Glomerular visceral epithelial cell (primary cell): ENCODE results near the gene TSR1.

ENCODE experiments used
- DNase-seq: peaks from one replicate; pipeline ENCODE4 v3.0.0-alpha.2; 2016; ENCODE audit errors: extremely low spot score

TSR1 gene

GRCh38 chr17:2336215-2336851, at the start of gene TSR1:
TSS of gene TSR1 (minus strand) at chr17:2336457. CDS start at chr17:2336427, 30 bp downstream.
- DNase-seq, result peak; percentile 89

GRCh38 chr17:2385240-2386210, 49.3 kb upstream of the TSR1 start:
- no peak for DNase-seq

- no peak for DNase-seq
Measured at GRCh38 chr17:2384439-2385127, 48.3 kb upstream of the TSR1 start.

DNA sequence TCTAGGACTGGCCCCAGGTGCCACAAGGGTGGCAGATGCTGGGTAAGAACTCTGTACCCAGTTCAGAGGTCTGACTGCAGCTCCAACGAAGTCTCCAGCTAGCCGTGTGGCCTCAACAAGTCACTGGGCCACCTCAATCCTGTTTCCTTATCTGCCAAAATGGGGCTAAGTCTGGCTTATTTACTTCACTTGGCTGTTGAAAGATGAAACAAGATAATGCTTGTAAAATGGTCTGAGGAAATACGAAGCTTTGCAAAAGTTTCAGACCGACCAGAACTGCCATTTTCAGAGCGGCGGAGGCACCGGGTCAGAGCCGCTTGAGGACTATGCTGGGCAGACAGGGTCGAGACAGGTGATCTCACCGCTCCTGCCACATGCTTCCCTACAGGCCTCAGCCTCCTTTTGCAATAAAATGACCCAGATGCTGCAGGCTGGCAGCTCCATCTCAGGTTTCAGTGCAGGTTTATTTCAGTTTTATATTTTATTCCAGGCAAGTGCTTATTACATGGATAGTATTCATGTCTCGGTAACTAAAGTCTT, 47.4 kb upstream of the TSR1 start:
- DNase-seq, result no peak

- no peak for DNase-seq
Measured at GRCh38 chr17:2380950-2381649, 44.8 kb upstream of the TSR1 start.

- DNase-seq, result no peak
Measured at GRCh38 chr17:2380226-2380922, 44.1 kb upstream of the TSR1 start.

GRCh38 chr17:2379489-2380225, 43.4 kb upstream of the TSR1 start:
- no peak for DNase-seq

DNA sequence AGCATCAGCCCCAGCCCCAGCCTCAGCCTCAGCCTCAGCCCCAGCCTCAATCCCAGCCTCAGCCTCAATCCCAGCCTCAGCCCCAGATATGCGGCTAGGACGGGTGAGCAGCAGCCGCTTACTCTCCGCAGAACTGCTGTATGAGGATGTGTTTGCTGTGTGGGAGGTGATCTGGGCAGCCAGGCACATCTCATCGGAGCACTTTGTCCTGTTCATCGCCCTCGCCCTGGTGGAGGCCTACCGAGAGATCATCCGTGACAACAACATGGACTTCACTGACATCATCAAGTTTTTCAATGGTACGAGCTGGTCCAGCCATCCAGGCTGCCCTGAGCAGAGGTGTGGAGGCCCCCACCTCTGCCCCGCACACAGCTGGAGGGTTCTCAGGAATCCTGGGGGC, 42.6 kb upstream of the TSR1 start:
- no peak for DNase-seq

DNA sequence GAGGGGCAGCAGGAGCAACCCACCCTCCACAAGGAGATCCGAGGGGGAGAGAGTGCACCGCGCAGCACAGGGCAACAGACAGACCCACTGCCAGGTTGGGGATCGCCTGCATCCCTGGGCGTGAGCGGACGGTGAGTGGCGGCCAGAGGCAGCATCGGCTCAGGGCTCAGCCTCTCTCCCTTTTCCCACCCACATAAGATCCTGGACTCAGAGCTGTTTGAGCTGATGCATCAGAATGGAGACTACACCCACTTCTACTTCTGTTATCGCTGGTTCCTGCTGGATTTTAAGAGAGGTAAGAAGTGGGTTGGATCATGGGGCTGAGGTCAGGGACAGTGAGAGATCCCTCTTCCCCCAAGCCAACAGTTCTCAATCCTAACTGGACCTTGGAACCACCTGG, 41.4 kb upstream of the TSR1 start:
- DNase-seq, result no peak

DNA sequence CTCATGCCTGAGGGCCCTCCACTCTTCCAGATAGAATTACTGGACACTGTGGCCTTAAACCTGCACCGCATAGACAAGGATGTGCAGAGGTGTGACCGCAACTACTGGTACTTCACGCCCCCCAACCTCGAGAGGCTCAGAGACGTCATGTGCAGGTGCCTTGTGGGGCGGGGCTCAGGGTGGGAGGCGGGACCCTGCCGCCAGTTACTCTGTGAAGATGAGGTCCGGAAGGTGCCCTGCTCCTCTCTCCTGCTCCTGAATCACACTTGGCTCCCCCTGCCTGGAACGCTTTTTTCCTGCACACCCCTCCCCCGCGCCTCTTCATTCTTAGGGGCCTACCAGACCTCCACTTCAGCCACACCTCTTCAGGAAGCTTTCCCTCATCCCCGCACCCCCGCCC, 39.9 kb upstream of the TSR1 start:
- no peak for DNase-seq

DNA sequence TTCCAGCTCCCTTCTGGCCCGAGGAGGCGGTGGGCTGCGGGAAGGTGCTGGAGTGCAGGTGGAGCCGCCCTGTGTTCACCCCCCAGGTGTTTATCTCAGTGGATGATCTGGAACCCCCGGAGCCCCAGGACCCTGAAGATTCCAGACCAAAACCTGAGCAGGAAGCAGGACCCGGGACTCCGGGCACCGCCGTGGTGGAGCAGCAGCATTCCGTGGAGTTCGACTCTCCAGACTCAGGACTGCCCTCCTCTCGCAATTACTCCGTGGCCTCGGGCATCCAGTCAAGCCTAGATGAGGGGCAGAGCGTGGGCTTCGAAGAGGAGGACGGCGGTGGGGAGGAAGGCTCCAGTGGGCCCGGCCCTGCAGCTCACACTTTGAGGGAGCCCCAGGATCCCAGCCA, 39.1 kb upstream of the TSR1 start:
- DNase-seq, result no peak

DNA sequence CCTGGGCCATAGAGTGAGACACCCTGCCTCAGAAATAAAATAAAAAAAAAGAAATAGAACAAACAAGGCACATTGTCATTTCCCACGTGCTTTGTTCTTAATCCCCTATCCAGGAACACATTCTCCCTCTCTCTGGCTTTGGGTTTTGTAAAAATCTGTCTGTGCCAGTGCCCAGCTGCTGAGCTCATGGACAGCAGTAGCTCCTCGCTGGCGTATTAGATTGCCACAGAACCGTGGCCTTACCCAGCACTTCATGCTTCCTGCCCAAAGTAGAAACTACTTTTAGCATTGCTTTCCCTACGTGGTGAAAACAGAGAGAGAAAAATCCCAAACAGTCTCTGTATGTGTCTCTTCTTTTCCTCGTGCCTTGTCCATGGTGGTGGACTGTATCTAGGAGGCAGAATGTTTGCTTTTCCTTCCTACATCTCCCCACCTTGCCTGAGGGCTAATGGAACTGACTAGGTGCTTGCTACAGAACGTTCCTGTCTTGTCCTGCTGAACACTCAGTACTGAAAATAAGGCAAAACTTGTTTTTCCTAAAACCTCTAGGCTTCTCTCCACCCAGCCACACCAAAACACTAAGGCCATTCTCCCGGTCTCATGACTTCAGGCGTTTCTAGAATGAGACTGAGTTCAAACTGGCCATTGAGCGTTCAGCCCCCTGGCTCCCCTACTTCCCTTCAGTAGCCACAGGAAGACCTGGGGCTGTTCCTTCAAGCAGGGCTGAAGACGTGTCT, 38.5 kb upstream of the TSR1 start:
- no peak for DNase-seq

- DNase-seq, result no peak
Measured at GRCh38 chr17:2373179-2373578, 36.9 kb upstream of the TSR1 start.

DNA sequence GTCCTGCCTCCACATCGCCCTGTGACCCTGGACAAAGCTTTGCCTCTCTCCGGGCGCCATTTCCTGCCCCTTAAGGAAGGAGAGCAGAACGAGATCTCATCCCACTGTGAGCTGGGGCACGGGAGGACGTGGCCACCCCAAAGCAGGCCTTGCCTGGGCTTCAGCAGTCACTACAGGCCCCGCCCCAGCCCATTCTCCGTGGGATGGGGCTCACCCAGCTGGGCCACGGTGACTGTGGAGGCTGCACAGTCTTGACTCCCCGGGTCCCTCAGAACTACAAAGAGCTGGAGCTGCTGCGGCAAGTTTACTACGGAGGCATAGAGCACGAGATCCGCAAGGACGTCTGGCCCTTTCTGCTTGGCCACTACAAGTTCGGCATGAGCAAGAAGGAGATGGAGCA, 36.4 kb upstream of the TSR1 start:
- no peak for DNase-seq

- DNase-seq, result no peak
Measured at GRCh38 chr17:2372180-2372579, 35.9 kb upstream of the TSR1 start.

DNA sequence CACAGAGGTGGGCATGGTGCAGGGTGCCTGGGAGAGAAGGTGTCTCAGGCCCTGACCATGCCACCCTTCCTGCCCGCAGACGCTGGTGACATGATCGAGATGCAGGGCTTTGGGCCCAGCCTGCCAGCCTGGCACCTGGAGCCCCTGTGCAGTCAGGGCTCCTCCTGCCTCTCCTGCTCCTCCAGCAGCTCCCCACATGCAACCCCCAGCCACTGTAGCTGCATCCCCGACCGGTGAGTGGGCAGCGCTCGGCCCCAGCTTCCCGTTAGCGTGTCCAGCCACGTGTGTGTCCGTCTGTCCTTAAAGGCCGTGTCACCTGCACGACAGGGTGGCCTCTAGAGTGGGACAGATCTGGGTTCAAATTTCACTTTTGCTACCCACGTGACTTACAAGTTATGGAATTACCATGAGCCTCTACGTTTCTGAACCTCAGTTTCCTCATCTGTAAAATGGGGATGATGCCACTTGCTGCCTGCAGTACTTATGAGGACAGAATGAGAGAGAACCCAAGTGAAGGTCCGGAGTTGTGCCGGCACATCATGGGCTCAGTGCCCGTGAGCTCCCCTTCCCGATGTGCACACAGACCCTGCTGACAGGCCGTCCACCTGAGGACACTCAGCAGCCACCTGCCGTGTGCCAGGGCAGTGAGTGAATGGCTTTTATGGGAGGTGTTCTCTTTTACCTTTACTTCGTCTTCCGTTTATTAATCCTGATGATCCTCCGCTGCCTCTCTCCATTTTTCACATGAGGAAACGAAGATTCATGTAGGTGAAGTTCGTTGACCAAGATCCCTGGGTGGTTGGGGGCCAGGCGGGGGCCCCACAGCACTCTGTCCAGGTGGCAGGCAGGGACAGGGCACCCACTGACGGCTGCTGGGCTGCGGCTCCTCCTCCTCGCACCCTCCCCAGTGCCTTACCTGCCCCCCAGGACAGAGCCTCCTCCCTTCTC, 35.2 kb upstream of the TSR1 start:
- no peak for DNase-seq

- DNase-seq, result no peak
Measured at GRCh38 chr17:2370211-2370589, 33.9 kb upstream of the TSR1 start.

GRCh38 chr17:2369551-2370210, 33.4 kb upstream of the TSR1 start:
- DNase-seq, result no peak
